Activated CD8-positive, alpha-beta T cell treated with anti-CD3 and anti-CD28 coated beads for 36 hours (primary cell): Measurements from ENCODE around the gene PKP1. TPM values are rescaled to one million over a fixed set of nuclear protein-coding genes. Genes with fewer than 3 reads are reported as not detected.

Experiments used
- ATAC-seq: fragments of 200-7000 bp; cut with Tn5 transposase; one replicate; pipeline ENCODE4 v1.10.0; 2021; ENCODE audit warnings: mild to moderate bottlenecking, moderate library complexity
- CTCF ChIA-PET: fragments of 350-600 bp; sonication (Branson Sonifier 250); formaldehyde crosslinking; loops from one replicate; lab custom pipeline; 2021; ENCODE audit warnings: antibody characterized with exemption; lab: Charles Lee
- POLR2A ChIA-PET: fragments of 350-600 bp; sonication (Branson Sonifier 250); formaldehyde crosslinking; loops from one replicate; lab custom pipeline; 2021; ENCODE audit warnings: antibody characterized with exemption; lab: Charles Lee
- DNase-seq: peaks from one replicate; pipeline ENCODE4 v3.0.0-alpha.2; 2020
- H3K27ac Mint-ChIP-seq: one replicate; pipeline ENCODE4 v1.8.0; 2021; ENCODE audit warnings: mild to moderate bottlenecking, mixed read lengths
- H3K27me3 Mint-ChIP-seq: one replicate; pipeline ENCODE4 v1.8.0; 2021; ENCODE audit warnings: mixed read lengths
- H3K36me3 Mint-ChIP-seq: one replicate; pipeline ENCODE4 v1.8.0; 2021; ENCODE audit warnings: low read depth, mixed read lengths
- H3K4me1 Mint-ChIP-seq: one replicate; pipeline ENCODE4 v1.8.0; 2021; ENCODE audit warnings: low read depth, mixed read lengths
- H3K4me3 Mint-ChIP-seq: one replicate; pipeline ENCODE4 v1.8.0; 2021; ENCODE audit warnings: mild to moderate bottlenecking, moderate library complexity, mixed read lengths
- H3K9me3 Mint-ChIP-seq: one replicate; pipeline ENCODE4 v1.8.0; 2021; ENCODE audit warnings: mixed read lengths
- CTCF ChIP-seq: fragments of 200-600 bp; IDR thresholded peaks from one replicate; pipeline ENCODE4 v1.8.0; 2022; ENCODE audit warnings: antibody characterized with exemption, mild to moderate bottlenecking
- intact Hi-C: fragments of 100-400 bp; cut with micrococcal nuclease; formaldehyde crosslinking; loops from one replicate; pipeline ENCODE4 v1.10.0; 2022
- total RNA-seq, 2 experiments: library from RNA; stranded (reverse); gene quantifications; one replicate each; pipeline ENCODE4 v1.2.3, GENCODE V29; 2021

PKP1 gene
- total RNA-seq, 2 experiments from 2014 or later, result not detected

- Mint-ChIP-seq H3K9me3 (no peaks in the 10 kb centered on the region), H3K4me1 (no peaks in the 10 kb centered on the region), H3K4me3 (no peak overlapping the region), H3K36me3 (no peaks in the 10 kb centered on the region), H3K27me3 (peaks cover 10% of the 10 kb centered on the region), H3K27ac (no peak overlapping the region)
- ATAC-seq (no peak), DNase-seq (no peak)
- intact Hi-C loops, result no loop called here
- ChIA-PET POLR2A (no interaction called here), CTCF (interaction anchor here (1.2 kb wide), 1 partner anchor 9 kb away, joined by 3 read pairs; no protein-coding TSS in a partner anchor)
- no peak for TF ChIP-seq CTCF
Observed at GRCh38 chr1:201298396-201299381, 15.4 kb downstream of the PKP1 start.

GRCh38 chr1:201299968-201300367 lies 16.7 kb downstream of the PKP1 start:
- no peaks in the 10 kb centered on the region for H3K9me3 Mint-ChIP-seq
- peaks cover 9% of the 10 kb centered on the region for H3K27me3 Mint-ChIP-seq
- no peak overlapping the region for H3K4me3 Mint-ChIP-seq
- no peak overlapping the region for H3K27ac Mint-ChIP-seq
- no peaks in the 10 kb centered on the region for H3K4me1 Mint-ChIP-seq
- POLR2A ChIA-PET, result no interaction called here
- CTCF ChIA-PET, result interaction anchor here (1.2 kb wide), 1 partner anchor 10 kb away, joined by 3 read pairs; no protein-coding TSS in a partner anchor
- DNase-seq (no peak), ATAC-seq (no peak)
- no peak for TF ChIP-seq CTCF
- intact Hi-C loops, result loop anchor here (10.0 kb wide), 1 partner anchor 55 kb away; no protein-coding TSS in a partner anchor
- no peaks in the 10 kb centered on the region for H3K36me3 Mint-ChIP-seq

GRCh38 chr1:201300641-201301040 lies 17.3 kb downstream of the PKP1 start:
- CTCF ChIA-PET, result interaction anchor here (1.4 kb wide), 1 partner anchor 60 kb away, joined by 4 read pairs; no protein-coding TSS in a partner anchor
- DNase-seq (no peak), ATAC-seq (no peak)
- no peak overlapping the region for H3K4me3 Mint-ChIP-seq
- H3K4me1 Mint-ChIP-seq, result no peaks in the 10 kb centered on the region
- intact Hi-C loops, result loop anchor here (10.0 kb wide), 1 partner anchor 56 kb away; no protein-coding TSS in a partner anchor
- POLR2A ChIA-PET, result no interaction called here
- H3K27me3 Mint-ChIP-seq, result peaks cover 5% of the 10 kb centered on the region
- TF ChIP-seq CTCF, result no peak
- H3K36me3 Mint-ChIP-seq, result no peaks in the 10 kb centered on the region
- no peaks in the 10 kb centered on the region for H3K9me3 Mint-ChIP-seq
- H3K27ac Mint-ChIP-seq, result no peak overlapping the region

- ChIA-PET CTCF (interaction anchor here (1.1 kb wide), 1 partner anchor 133 kb away, joined by 3 read pairs; no protein-coding TSS in a partner anchor), POLR2A (interaction anchor here (0.7 kb wide), 1 partner anchor 238 kb away, joined by 4 read pairs; no protein-coding TSS in a partner anchor)
- H3K27ac Mint-ChIP-seq, result no peak overlapping the region
- no peaks in the 10 kb centered on the region for H3K4me1 Mint-ChIP-seq
- ATAC-seq (no peak), DNase-seq (no peak)
- intact Hi-C loops, result loop anchor here (10.0 kb wide), 1 partner anchor 58 kb away; no protein-coding TSS in a partner anchor
- no peaks in the 10 kb centered on the region for H3K9me3 Mint-ChIP-seq
- no peak overlapping the region for H3K4me3 Mint-ChIP-seq
- no peaks in the 10 kb centered on the region for H3K36me3 Mint-ChIP-seq
- H3K27me3 Mint-ChIP-seq, result no peaks in the 10 kb centered on the region
- TF ChIP-seq CTCF, result no peak
Observed at GRCh38 chr1:201302163-201303152, 19.2 kb downstream of the PKP1 start.
